HG03066 (cell line): ENCODE data around the gene JPT2.
"Not testable (repeated sequence)": the region's sequence is repeated elsewhere in the genome, so short reads cannot be mapped to it uniquely, and the experiment has no call there.

Source experiments
- ATAC-seq: cut with Tn5 transposase; IDR thresholded peaks from one replicate; pipeline ENCODE4 v1.9.1; 2021; ENCODE audit warnings: low read depth; ENCODE audit not compliant: unreplicated experiment

The JPT2 gene

DNA sequence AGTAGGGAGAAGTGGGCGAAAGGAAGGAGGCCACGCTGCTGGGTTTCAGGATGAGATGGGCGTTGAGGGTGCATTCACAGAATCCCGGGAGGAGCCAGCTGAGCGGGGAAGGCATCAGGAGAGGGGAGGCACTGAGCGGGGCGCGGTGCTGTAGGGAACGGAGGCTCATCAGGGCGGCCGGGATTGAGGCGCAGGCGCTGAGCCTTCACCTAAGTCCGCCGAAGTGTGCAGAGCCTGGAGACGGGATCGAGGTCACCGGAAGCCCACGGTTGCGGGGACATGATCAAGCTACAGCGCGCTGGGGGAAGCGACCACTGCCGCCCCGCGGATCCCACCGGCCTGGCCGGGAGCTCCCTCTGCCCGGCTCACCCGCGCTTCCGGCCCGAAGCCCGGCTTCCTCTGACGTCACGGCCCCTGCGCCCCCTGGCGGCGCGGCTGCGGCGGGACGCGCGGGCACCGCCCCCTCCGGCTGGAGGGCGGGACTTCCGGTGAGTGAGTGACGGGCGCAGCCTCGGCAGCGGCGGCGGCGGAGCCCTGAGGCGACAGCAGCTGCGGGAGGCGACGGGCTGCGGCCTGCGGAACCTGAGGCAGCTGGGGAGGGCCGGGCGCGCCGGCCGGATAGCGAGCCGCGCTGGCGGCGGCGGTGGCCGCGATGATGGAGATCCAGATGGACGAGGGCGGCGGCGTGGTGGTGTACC lies 27.8 kb downstream of the JPT2 start, which contains the start of gene MAPK8IP3:
Gene MAPK8IP3, plus strand, starts transcription at position 508 of the 698 bp plus-strand sequence. Its CDS starts 145 bp downstream, at position 653.
- peak; percentile 78 for ATAC-seq

DNA sequence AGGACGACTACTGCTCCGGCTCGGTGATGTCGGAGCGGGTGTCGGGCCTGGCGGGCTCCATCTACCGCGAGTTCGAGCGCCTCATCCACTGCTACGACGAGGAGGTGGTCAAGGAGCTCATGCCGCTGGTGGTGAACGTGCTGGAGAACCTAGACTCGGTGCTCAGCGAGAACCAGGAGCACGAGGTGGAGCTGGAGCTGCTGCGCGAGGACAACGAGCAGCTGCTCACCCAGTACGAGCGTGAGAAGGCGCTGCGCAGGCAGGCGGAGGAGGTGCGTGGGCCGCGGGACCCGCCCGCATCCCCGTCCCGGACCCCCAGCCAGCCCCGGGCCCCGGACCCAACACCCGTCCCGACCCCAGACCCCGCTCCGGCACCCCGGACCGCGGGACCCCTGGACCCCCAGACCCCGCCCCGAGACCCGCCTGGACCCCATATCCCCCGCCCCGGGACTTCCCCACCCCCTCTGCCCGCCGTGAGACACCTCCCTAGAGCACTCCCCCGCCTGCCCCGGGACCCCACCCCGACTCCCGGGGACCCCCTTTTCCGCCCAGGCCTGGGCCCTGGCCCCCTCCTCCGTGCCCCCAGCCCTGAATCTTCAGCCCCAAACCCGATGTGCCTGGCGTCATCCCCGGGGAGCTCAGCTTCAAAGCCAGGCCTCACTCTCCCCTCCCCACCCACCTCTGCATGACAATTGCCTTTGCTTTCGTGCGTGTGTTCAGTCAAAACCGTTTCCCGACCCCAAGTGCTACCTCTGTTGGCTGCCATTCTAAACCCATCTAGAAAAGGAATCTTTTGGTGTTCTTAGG lies 28.5 kb downstream of the JPT2 start:
- peak; percentile 7 for ATAC-seq

DNA sequence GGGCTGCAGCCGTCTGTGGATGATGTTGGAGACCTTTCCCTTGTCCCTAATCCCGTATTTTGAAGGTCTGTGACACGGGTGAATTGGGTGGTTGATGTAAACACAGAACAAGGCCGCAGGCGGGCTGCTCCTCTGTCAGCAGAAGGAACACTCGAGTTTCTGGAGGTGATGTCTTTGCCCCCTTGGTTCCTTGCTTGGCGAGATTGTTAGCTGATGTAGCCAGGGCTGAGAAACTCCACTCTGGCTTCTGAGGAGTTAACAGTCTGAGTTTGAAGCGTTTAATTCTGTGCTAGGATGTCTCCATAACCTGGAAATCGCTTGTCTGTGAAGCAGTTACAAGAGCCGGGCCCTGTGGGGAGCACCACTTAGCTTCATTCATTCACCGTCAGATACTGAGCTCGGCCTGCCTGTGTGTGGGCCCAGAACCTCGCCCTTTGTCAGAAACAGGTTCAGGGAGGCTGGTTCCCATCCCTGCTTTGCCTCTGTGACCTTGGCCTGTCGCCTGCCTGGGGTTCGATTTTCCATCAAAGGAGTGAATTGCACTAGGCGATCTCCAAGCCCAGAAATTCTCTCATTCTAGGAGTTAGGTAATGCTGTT lies 29.2 kb downstream of the JPT2 start:
- ATAC-seq, result no peak

DNA sequence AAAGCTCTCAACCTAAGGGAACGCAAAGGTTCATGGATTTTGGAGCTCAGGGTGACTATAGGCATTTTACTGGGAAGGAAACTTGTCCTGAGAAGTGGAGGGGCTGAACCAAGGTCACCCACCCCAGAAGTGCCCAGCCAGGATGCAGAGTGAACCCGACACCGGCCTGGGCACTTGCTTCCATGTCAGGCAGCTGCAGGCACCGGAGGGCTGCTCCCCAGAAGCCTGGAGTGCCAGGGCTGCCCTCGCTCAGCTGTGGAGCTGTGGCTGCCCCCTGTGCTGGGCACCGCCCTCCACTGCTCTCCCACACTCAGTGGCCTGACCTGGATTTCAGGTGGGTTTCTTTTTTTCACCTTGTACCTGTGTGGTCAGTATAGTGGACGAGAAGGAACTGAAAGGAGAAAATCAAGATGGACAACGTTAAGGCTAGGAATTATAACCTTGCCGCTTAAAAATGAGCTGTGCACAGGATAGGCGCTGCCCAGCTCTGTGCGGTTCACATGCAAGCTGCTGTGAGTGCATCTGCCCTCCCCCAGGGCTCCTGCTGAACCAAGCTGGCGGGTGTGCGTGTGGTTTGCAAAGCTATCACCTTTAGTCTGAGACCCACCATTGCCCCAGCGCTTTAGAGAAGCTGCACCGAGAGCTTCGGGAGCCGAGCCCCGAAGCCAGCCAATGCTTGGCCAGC lies 30.1 kb downstream of the JPT2 start:
- ATAC-seq, result no peak

DNA sequence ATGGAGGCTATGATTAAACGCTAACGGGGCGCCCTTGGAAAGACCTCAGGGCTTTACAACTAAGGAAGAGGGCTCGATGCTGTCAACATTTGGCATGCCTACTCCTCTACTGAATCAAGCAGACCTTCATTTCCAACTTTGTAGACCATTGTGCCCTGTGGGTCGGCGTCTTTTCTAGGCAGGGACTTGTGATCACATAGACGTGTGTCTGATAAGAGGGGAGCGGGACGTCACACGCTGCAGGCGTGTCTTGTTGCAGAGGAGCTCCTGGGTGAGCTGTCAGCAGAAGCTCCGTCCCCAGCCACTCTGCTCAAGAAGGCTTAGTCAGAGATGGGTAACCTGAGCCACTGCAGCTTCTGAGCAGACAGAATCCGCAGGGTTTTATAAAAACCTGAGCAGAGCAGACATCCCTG lies 30.7 kb downstream of the JPT2 start:
- no peak for ATAC-seq

DNA sequence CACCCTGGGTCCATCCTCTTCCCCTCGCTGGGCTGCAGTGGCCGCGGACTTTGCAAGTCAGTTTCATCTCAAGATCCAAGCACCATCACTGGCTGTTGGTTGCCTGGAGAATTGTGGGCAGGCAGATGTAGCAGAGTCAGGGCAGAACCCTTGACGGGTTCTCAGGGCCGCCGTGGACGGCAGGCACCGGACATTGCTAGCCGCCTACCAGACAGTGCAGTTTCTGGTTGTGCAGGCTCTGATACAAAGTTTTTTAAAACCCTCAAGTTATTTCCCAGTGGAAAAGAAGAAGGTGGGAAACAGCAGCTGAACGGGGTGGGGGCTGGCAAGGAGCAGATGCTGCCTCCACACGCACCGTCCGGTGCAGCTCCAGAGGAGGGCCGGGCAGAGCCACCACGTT lies 31.3 kb downstream of the JPT2 start:
- ATAC-seq, result no peak

DNA sequence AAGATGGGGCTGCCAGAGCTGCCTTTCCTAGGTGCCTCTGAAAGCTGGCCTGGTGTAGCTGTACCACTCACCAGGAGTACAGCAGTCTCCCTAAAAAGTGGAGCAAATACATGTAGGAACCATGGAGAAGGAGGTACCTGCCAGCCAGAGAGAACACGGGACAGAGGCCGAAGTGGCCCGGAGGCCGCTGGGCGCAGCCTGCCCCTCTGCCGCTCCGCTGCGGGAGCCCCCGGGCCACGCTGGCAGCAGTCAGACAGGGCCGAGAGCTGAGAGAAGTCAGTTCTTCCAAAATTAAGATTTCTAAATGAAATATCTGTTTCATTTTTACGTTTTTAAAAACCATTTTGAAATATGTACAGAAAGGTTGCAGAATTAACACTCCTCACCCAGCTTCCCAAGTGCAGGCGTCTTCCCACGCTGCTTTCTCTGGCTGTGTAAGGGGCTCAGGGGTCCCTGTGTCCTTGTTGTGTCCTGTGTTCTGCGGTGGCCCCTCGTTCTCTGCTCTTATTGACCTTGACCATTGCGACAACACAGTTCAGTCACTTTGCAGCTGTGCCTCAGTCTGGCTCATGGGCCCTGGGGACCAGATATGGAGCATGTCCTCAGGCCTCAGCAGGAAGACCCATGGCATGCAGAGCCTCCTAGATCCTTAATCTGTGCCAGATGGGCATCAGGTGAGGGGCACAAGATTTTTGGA lies 32.9 kb downstream of the JPT2 start:
- ATAC-seq, result no peak

DNA sequence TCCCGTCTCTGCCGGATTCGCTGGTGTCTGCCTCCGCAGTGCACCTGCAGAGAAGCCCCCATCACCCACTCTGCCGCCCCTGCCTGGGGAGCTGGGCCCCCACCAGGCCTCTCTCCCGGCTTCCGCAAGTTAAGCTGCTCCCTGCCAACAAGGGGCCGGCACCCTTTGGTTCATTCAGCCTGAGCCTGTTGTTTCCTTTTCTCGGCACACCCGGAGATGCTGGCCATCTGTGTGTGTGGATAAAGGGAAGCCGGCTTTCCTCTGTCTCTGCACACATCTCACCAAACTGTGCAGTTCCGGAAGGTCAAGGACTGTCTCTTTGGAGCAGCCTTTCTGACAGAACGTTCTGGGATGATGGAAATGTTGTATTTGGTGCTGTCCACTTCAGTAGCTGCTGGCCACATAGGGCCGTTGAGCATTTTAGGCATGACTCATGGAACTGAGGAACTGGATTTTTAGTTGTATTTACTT lies 34.7 kb downstream of the JPT2 start:
- no peak for ATAC-seq

DNA sequence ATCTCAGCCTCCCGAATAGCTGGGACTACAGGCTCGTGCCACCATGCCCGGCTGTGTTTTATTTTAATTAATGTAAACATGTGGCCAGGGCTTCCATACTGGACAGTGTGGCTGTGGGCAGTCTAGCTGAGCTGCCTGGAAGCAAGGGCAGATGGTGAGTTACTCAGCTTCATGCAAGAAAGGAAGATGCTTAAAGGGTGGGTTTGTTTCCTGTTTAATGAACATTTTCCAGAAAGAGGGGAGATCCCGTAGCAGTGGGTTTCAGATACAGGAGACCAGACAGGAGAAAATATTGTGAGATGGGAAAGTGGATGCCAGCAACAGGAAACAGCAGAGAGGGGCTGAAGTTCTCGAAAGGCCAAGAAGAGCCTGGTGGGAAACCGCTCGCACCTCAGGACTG lies 35.3 kb downstream of the JPT2 start:
- ATAC-seq, result no peak

DNA sequence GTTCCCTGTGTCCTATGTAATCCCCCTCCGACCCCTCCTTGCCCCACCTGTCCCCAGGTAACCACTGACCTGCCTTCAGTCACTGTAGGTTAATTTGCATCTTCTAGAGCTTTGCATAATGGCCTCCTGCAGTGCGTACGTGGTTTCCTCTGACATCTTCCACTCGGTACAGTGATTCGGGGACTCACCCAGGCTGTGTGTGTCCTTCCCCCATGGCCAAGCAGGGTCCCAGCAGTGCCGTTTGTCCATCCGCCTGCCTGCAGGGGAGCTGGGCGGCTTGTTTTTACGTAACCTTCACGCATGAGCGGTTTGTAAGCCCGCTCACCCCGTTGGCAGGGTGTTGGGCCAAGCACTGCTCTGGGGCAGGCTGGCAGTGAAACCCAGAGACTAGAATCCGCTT lies 35.9 kb downstream of the JPT2 start:
- ATAC-seq, result no peak

DNA sequence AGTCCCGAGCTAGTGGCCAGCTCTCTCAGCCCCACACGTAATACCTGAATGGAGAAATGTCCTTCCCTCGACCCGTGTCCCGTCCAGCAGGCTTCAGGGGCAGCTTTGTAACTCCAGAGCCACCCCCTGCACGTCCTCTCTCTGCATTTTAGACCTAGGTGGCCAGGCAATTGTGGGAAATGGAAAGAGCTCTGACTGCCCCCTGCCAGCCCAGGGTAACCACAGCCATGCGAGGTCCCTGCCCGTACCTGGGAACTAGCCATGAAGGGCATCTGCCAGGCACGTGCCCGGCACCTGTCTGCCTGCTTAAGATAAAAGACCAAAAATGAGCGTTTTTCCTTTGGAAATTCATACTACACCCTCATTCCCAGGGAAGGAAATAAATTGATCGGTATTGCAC lies 37.1 kb downstream of the JPT2 start:
- ATAC-seq, result no peak

DNA sequence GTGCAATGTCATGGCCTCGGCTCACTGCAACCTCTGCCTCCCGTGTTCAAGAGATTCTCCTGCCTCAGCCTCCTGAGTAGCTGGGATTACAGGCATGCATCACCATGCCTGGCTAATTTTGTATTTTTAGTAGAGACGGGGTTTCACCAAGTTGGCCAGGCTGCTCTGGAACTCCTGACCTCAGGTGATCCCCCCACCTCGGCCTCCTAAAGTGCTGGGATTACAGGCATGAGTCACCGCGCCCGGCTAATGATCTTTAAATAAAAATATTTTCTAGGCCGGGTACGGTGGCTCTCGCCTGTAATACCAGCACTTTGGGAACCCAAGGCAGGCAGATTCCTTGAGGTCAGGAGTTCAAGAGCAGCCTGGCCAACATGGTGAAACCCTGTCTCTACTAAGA lies 40.2 kb downstream of the JPT2 start:
- not testable (repeated sequence) for ATAC-seq

DNA sequence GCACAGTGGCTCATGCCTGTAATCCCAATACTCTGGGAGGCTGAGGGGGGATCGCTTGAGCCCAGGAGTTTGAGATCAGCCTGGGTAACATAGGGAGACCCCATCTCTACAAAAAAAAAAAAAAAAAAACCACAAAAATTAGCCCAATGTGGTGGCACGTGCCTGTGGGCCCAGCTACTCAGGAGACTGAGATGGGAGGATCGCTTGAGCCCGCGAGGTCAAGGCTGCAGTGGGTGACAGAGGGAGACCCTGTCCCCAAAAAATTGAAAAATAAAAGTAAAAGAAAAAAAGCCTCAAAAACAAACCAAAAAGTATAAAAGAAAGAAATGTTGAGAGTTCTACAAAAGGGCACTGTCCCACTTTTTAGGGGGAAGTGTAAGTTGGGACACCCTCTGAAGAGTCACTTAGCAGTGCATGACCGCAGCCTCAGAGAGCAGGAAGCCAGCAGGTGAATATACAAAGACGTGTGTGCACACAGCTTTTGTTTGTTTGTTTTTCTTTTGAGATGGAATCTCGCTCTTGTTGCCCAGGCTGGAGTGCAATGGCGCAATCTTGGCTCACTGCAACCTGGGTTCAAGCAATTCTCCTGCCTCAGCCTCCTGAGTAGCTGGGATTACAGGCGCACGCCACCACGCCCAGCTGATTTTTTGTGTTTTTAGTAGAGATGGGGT lies 41.6 kb downstream of the JPT2 start:
- ATAC-seq, result not testable (repeated sequence)

DNA sequence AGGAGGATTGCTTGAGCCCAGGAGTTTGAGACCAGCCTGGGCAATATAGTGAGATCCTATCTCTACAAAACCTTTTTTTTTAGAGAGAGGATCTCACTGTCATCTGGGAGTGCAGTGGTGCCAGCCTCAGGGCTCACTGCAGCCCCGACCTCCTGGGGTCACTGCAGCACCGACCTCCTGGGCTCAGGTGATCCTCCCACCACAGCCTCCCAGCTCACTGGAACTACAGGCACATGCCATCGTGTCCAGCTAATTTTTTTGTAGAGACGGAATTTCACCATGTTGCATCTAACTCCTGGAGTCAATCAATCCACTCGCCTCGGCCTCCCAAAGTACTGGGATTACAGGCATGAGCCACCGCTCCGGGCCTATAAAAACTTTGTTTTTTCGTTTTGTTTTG lies 43.3 kb downstream of the JPT2 start:
- ATAC-seq, result no peak

DNA sequence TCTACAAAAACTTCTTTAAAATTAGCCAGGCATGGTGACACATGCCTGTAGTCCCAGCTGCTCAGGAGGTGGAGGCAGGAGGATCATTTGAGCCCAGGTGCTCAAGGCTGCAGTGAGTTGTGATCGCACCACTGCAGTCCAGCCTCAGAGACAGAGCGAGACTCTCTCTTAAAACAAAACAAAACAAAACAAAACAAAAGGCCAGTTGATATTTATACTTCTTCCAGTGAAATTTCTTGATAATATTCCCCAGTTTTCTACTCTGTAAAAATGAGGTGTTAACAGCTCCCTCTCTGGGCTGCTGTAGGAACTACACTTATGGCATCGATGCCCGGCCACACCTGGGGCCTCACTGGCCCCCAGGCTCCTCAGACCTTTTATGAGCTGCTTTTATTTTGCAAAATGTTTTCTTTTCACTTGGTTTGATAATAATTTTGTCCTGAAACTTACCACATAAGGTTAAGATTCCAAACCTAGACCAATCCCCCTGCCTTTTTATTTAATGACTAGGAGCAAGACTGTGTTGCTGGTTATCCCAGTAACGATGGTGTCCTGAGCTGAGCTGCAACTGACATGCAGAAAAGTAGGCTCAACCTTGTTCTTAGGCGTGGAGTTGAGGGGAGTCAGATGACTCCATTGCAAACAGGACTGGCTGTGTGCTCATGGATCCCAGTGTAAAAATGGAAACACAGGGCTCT lies 45.5 kb downstream of the JPT2 start:
- ATAC-seq, result no peak

DNA sequence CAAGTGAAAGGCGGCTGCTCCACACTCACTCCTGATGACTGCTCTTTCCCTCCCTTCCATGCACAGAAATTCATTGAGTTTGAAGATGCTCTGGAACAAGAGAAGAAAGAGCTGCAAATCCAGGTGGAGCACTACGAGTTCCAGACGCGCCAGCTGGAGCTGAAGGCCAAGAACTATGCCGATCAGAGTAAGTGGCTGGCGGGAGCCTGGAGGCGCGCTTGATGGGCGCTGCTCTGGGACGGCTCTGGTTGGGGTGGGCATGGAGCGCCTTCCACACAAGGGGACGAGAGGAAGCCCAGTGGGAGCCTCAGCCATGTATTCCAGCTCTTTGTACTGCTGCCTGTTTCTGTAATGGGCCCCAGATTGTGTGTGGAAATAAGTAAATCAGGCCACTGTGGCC lies 46.4 kb downstream of the JPT2 start:
- ATAC-seq, result no peak

DNA sequence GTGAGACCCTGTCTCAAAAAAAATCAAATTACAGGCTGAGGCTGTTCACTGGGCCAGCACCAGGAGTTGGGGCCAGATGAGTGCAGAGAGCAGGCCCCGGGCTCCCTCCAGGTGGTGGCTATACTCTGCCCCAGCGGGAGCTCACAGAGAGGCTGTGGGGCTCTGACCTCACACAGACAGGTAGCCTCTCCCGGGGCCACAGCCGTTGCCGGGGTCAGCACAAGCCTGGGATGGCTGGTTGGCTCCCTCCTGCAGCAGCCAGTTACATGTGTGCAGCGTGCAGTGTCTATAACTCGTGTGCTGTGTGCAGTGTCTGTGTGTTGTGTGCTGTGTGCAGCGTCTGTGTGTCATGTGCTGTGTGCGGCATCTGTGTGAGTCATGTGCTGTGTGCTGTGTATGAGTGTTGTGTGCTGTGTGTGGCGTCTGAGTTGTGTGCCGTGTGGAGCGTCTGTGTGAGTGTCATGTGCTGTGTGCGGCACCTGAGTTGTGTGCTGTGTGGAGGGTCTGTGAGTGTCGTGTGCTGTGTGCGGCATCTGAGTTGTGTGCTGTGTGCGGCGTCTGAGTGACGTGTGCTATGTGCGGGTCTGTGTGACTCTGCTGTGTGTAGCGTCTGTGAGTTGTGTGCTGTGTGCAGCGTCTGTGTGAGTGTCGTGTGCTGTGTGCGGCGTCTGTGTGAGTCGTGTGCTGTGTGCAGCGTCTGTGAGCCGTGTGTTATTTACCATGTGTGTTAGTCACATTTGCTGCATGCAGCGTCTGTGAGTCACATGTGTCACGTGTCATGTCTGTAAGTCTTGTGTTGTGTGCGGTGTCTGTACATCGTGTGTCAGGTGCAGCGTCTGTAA lies 48.8 kb downstream of the JPT2 start:
- no peak for ATAC-seq
